Activated B cell treated with CpG ODN at 0.5 μM for 24 hours (primary cell): ENCODE data around the gene PPP1R1C. TPM values are rescaled to one million over a fixed set of nuclear protein-coding genes. Genes with fewer than 3 reads are reported as not detected.

Experiments
- ATAC-seq: fragments of 200-7000 bp; cut with Tn5 transposase; one replicate; pipeline ENCODE4 v1.10.0; 2021; ENCODE audit warnings: low read depth, mild to moderate bottlenecking, moderate library complexity
- CTCF ChIA-PET: fragments of 350-600 bp; sonication (Branson Sonifier 250); formaldehyde crosslinking; loops from one replicate; lab custom pipeline; 2021; ENCODE audit warnings: antibody characterized with exemption; lab: Charles Lee
- POLR2A ChIA-PET: fragments of 350-600 bp; sonication (Branson Sonifier 250); formaldehyde crosslinking; loops from one replicate; lab custom pipeline; 2021; ENCODE audit warnings: antibody characterized with exemption; lab: Charles Lee
- DNase-seq: peaks from one replicate; pipeline ENCODE4 v3.0.0; 2022
- H3K27ac Mint-ChIP-seq: one replicate; pipeline ENCODE4 v1.8.0; 2020; ENCODE audit warnings: mixed read lengths
- H3K27me3 Mint-ChIP-seq: one replicate; pipeline ENCODE4 v1.8.0; 2021; ENCODE audit warnings: mixed read lengths
- H3K36me3 Mint-ChIP-seq: one replicate; pipeline ENCODE4 v1.8.0; 2021; ENCODE audit warnings: low read depth, mixed read lengths
- H3K4me1 Mint-ChIP-seq: one replicate; pipeline ENCODE4 v1.8.0; 2021; ENCODE audit warnings: mixed read lengths
- H3K4me3 Mint-ChIP-seq: one replicate; pipeline ENCODE4 v1.8.0; 2020; ENCODE audit warnings: mild to moderate bottlenecking, mixed read lengths
- H3K9me3 Mint-ChIP-seq: one replicate; pipeline ENCODE4 v1.8.0; 2020; ENCODE audit warnings: mixed read lengths
- intact Hi-C: fragments of 100-400 bp; cut with micrococcal nuclease; formaldehyde crosslinking; loops from one replicate; pipeline ENCODE4 v1.15.1; 2024
- total RNA-seq: library from RNA; stranded (reverse); gene quantifications from 2 replicates; pipeline ENCODE4 v1.2.3, GENCODE V29; 2022
- TF ChIP-seq, protein P1 (sequence below): fragments of 200-600 bp; IDR thresholded peaks from one replicate; pipeline ENCODE4 v1.8.0; 2022; ENCODE audit warnings: antibody characterized with exemption, mild to moderate bottlenecking

Gene PPP1R1C
- total RNA-seq, 1 donor from 2014 or later = not detected

DNA sequence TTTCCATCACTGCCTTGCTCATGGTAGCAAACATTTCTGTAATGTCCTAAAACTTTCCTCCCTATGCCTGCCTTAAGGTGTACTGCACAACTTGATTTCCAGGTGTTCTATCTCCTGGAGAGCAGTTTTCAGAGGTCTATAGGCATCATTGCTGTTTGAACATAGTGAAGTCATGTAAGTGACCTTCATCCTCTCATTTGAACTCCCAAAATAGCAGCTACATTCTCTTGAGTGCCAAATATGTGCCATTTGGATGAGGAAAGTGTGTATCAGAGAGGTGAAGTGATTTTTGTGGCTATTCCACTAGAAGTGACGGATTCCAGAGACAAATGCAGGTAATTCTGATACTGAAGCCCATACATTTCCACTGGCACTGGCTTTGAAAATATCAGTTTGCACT is 3.4 kb downstream of the PPP1R1C start:
- no peak overlapping the region for H3K4me3 Mint-ChIP-seq
- POLR2A ChIA-PET = no interaction called here
- intact Hi-C loops = no loop called here

DNA sequence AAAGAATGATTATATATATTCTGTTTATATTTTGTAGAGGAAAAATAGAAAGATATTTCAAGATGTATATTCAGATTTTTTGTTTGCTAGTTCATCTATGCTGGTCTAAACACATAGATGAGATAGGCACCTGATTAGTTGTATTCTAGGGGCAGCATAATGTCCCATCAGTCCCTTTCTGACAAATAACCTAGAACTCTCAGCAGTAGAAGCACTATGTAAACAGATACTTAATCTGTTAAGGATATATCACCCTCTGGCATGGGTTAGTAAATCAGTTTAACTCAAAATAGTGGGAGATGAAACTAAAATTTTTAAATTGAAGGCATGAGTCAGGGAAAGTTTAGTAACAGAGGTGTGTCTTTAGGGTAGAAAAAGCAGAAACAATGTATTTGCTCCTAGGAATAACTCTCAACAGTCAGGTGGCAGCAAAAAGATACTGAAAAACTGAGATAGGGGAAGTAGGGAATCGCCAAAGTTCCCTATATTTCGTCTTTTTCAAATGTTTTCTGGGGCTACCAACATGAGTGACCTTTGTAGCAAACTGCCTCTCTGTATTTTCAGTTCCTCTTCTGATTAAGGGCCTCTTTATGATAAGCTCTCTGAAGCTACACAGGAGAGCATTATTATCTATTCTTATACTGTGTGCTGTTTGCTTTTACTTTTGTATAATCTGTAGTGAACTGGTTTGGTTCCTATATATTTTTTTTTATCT is 5.7 kb downstream of the PPP1R1C start:
- DNase-seq (no peak), ATAC-seq (peak; percentile 91)
- Mint-ChIP-seq H3K36me3 (no peaks in the 10 kb centered on the region), H3K27me3 (no peaks in the 10 kb centered on the region), H3K4me3 (peak overlapping the region; percentile 35), H3K27ac (peak overlapping the region; percentile 75), H3K9me3 (no peaks in the 10 kb centered on the region), H3K4me1 (peaks cover 34% of the 10 kb centered on the region)
- intact Hi-C loops = loop anchor here (5.0 to 10.0 kb wide), 2 partner anchors 726 to 1043 kb away; partner anchors contain the start of genes DNAJC10 and NCKAP1
- CTCF ChIA-PET = no interaction called here
- POLR2A ChIA-PET = interaction anchor here (0.6 kb wide), 2 partner anchors 30 to 61 kb away, joined by 3 read pairs; no protein-coding TSS in a partner anchor
- TF ChIP-seq, protein P1, sequence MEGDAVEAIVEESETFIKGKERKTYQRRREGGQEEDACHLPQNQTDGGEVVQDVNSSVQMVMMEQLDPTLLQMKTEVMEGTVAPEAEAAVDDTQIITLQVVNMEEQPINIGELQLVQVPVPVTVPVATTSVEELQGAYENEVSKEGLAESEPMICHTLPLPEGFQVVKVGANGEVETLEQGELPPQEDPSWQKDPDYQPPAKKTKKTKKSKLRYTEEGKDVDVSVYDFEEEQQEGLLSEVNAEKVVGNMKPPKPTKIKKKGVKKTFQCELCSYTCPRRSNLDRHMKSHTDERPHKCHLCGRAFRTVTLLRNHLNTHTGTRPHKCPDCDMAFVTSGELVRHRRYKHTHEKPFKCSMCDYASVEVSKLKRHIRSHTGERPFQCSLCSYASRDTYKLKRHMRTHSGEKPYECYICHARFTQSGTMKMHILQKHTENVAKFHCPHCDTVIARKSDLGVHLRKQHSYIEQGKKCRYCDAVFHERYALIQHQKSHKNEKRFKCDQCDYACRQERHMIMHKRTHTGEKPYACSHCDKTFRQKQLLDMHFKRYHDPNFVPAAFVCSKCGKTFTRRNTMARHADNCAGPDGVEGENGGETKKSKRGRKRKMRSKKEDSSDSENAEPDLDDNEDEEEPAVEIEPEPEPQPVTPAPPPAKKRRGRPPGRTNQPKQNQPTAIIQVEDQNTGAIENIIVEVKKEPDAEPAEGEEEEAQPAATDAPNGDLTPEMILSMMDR = no peak

More for the DNA sequence above, 3.4 kb downstream of the PPP1R1C start:
- Mint-ChIP-seq H3K27ac (no peak overlapping the region), H3K4me1 (peaks cover 30% of the 10 kb centered on the region), H3K27me3 (no peaks in the 10 kb centered on the region), H3K9me3 (no peaks in the 10 kb centered on the region), H3K36me3 (no peaks in the 10 kb centered on the region)
- TF ChIP-seq, protein P1 = no peak
- CTCF ChIA-PET = no interaction called here
- ATAC-seq (no peak), DNase-seq (no peak)

DNA sequence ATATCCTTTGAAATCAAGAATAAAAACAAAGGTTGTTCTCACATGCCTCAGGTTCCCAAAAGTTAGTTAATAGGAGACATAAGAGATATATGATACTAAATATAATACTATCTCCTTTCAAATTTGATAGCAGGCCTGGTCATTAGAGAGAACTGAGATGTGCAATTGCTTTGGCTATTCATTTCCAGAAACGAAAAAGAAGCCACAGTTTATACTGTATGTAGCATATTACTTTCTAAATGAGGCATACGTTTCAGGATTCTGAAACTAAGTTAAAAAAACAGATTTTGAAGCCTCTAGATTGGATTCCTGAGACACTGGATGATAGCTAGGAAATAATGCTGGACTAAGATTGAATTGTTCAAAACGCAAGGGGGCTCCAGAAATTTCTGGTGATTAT is 7.1 kb downstream of the PPP1R1C start:
- Mint-ChIP-seq H3K27me3 (no peaks in the 10 kb centered on the region), H3K4me1 (peaks cover 34% of the 10 kb centered on the region), H3K36me3 (no peaks in the 10 kb centered on the region), H3K4me3 (peak overlapping the region; percentile 28), H3K9me3 (no peaks in the 10 kb centered on the region), H3K27ac (no peak overlapping the region)
- DNase-seq (no peak), ATAC-seq (peak; percentile 22)
- ChIA-PET POLR2A (no interaction called here), CTCF (no interaction called here)
- intact Hi-C loops = loop anchor here (5.0 to 10.0 kb wide), 2 partner anchors 725 to 1042 kb away; partner anchors contain the start of genes DNAJC10 and NCKAP1
- TF ChIP-seq, protein P1 = no peak

DNA sequence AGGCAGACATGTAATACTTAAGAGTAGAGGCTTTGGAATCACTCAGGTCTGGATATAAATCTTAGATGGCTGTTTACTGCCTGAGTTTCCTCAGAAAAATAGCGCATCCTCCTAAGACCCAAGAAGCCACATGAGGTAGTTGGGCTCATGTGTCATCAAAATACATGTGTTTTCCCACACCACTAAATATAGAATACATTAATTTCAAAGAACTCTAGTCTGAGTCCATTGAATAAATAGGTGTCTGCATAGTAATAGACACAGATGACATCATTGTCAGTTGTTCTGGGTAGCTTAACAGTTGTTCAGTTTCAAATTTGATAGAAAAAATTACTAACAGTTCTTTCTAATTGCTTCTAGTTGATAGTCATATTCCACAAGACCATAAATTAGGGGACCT is 9.6 kb downstream of the PPP1R1C start:
- Mint-ChIP-seq H3K4me3 (no peak overlapping the region), H3K27ac (no peak overlapping the region), H3K9me3 (no peaks in the 10 kb centered on the region), H3K4me1 (peaks cover 37% of the 10 kb centered on the region), H3K27me3 (no peaks in the 10 kb centered on the region), H3K36me3 (no peaks in the 10 kb centered on the region)
- DNase-seq = no peak
- no peak for ATAC-seq
- intact Hi-C loops = loop anchor here (10.0 kb wide), 1 partner anchor 1040 kb away; the partner anchor contains the start of gene NCKAP1
- ChIA-PET CTCF (no interaction called here), POLR2A (no interaction called here)
- TF ChIP-seq, protein P1 = no peak

DNA sequence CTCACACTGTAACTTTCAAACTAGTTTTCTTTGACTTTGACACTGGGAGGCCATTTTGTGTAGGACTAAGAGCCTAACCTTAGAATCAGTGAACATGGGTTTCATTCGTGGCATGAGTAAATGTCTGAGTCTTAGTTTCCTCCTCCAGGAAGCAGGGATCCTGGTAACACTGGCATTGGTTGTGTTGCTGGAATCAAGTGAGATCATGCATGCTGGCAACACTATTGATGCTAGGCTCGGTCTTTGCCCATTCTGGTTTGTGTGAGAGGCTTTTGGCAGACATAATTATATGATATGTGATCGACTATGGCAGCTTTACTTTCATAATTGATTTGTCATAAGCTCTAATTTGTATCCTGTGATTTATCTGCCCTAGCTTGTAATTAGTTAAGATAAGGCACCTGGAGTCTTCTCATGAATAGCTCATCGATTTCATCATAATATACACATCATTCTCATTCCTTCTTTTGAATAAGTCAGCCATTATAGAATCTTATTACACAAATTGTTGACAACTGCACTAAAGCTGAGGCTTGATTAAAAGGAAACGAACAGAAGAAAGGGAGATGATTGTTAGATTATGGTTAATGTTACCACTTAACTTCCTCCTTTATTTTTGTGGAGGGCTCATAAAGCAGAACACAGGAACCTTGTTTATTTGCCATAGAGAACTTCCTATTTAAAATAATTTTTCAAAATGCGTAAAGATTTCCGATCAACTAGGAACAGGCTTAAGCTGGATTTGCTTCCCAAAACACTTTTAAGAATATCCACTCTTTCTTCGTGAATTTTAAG is 12.6 kb downstream of the PPP1R1C start:
- no peak for ATAC-seq
- no peaks in the 10 kb centered on the region for H3K27me3 Mint-ChIP-seq
- H3K36me3 Mint-ChIP-seq = no peaks in the 10 kb centered on the region
- ChIA-PET POLR2A (no interaction called here), CTCF (no interaction called here)
- intact Hi-C loops = loop anchor here (10.0 kb wide), 1 partner anchor 1037 kb away; the partner anchor contains the start of gene NCKAP1
- no peak overlapping the region for H3K4me3 Mint-ChIP-seq
- TF ChIP-seq, protein P1 = no peak
- H3K27ac Mint-ChIP-seq = no peak overlapping the region
- no peak for DNase-seq
- H3K4me1 Mint-ChIP-seq = peaks cover 9% of the 10 kb centered on the region
- H3K9me3 Mint-ChIP-seq = no peaks in the 10 kb centered on the region
